Sciatic nerve (tissue), 2 donors: ENCODE results near the gene FGF5. TPM values are rescaled to one million over a fixed set of nuclear protein-coding genes. Genes with fewer than 3 reads are reported as not detected.
"Not testable (repeated sequence)": the region's sequence is repeated elsewhere in the genome, so short reads cannot be mapped to it uniquely, and the experiment has no call there.

ENCODE experiments used
- ATAC-seq: fragments of 200-7000 bp; cut with Tn5 transposase; one replicate; pipeline ENCODE4 v1.9.1; 2020; ENCODE audit warnings: mild to moderate bottlenecking, moderate library complexity
- DNase-seq: peaks from one replicate; pipeline ENCODE4 v3.0.0-alpha.2; 2020; ENCODE audit warnings: low spot score
- intact Hi-C: fragments of 100-400 bp; cut with DNase I; formaldehyde crosslinking; loops from one replicate; pipeline ENCODE4 v1.14.2; 2022
- total RNA-seq: library from RNA; stranded (reverse); fragmentation: NEBNext Ultra II Directional; extraction: Animal tissue kit (Norgen Biotek cat#: 25700); gene quantifications from one replicate; pipeline ENCODE4 v1.2.1, GENCODE V29; 2021
- donor health status: DM: no; HTN: no; CAD: no.
- donor health status: DM: no; HTN: no; CAD: no.

Gene FGF5
- 0.31 TPM for total RNA-seq

GRCh38 chr4:80266253-80266901 is at the start of gene FGF5:
FGF5 (plus strand) TSS chr4:80266664; CDS start chr4:80266825, 161 bp downstream.
- ATAC-seq (peak; percentile 70), DNase-seq (no peak)
- intact Hi-C loops: no loop called here

- no peak for DNase-seq
- ATAC-seq: no peak
- intact Hi-C loops: no loop called here
These were observed 47.0 kb upstream of the FGF5 start for GRCh38 chr4:80219301-80220025.

GRCh38 chr4:80220711-80221110 is 45.8 kb upstream of the FGF5 start:
- intact Hi-C loops: no loop called here
- DNase-seq: no peak
- no peak for ATAC-seq

GRCh38 chr4:80221161-80221560 is 45.3 kb upstream of the FGF5 start:
- DNase-seq (no peak), ATAC-seq (no peak)
- intact Hi-C loops: no loop called here

GRCh38 chr4:80225595-80225994 is 40.9 kb upstream of the FGF5 start:
- DNase-seq (no peak), ATAC-seq (no peak)
- intact Hi-C loops: no loop called here

- ATAC-seq (no peak), DNase-seq (no peak)
- intact Hi-C loops: no loop called here
These were observed 40.4 kb upstream of the FGF5 start for GRCh38 chr4:80226094-80226493.

- intact Hi-C loops: no loop called here
- DNase-seq: no peak
- ATAC-seq: no peak
These were observed 38.0 kb upstream of the FGF5 start for GRCh38 chr4:80228460-80228859.

- ATAC-seq: no peak
- DNase-seq: no peak
- intact Hi-C loops: no loop called here
These were observed 37.3 kb upstream of the FGF5 start for GRCh38 chr4:80229128-80229527.

- ATAC-seq: no peak
These were observed 36.9 kb upstream of the FGF5 start for GRCh38 chr4:80229590-80229989.

GRCh38 chr4:80231180-80231579 is 35.3 kb upstream of the FGF5 start:
- no peak for ATAC-seq
- intact Hi-C loops: no loop called here
- no peak for DNase-seq

More at GRCh38 chr4:80229590-80229989, 36.9 kb upstream of the FGF5 start:
- intact Hi-C loops: no loop called here
- no peak for DNase-seq

GRCh38 chr4:80232707-80233370 is 33.6 kb upstream of the FGF5 start:
- intact Hi-C loops: no loop called here
- ATAC-seq: no peak

GRCh38 chr4:80233390-80233789 is 33.1 kb upstream of the FGF5 start:
- intact Hi-C loops: no loop called here

More at GRCh38 chr4:80232707-80233370, 33.6 kb upstream of the FGF5 start:
- no peak for DNase-seq

GRCh38 chr4:80235451-80235850 is 31.0 kb upstream of the FGF5 start:
- ATAC-seq: no peak
- intact Hi-C loops: no loop called here
- no peak for DNase-seq

More at GRCh38 chr4:80233390-80233789, 33.1 kb upstream of the FGF5 start:
- no peak for ATAC-seq
- DNase-seq: no peak

- intact Hi-C loops: no loop called here
- ATAC-seq: no peak
- DNase-seq: no peak
These were observed 28.5 kb upstream of the FGF5 start for GRCh38 chr4:80237992-80238391.

- intact Hi-C loops: no loop called here
- DNase-seq: no peak
- ATAC-seq: no peak
These were observed 26.8 kb upstream of the FGF5 start for GRCh38 chr4:80239480-80240150.

GRCh38 chr4:80240976-80241375 is 25.5 kb upstream of the FGF5 start:
- ATAC-seq (no peak), DNase-seq (no peak)
- intact Hi-C loops: no loop called here

- DNase-seq (no peak), ATAC-seq (no peak)
- intact Hi-C loops: no loop called here
These were observed 23.0 kb upstream of the FGF5 start for GRCh38 chr4:80243274-80244018.

- intact Hi-C loops, ATAC-seq, DNase-seq: not testable (repeated sequence)
These were observed 19.0 kb upstream of the FGF5 start for GRCh38 chr4:80247484-80247883.

- ATAC-seq (no peak), DNase-seq (no peak)
- intact Hi-C loops: no loop called here
These were observed 17.3 kb upstream of the FGF5 start for GRCh38 chr4:80249144-80249543.
